ENCODE measurements around the gene ARHGAP15. TPM values are rescaled to one million over a fixed set of nuclear protein-coding genes. Genes with fewer than 3 reads are reported as not detected.

Gene ARHGAP15
- total RNA-seq, 1 experiment from 2014 or later = not detected

GRCh38 chr2:143718745-143719144, 589.5 kb downstream of the ARHGAP15 start:
- DNase-seq (ENCODE audit: low read depth) = no peak

- DNase-seq (ENCODE audit: low read depth) = no peak
These were observed 590.2 kb downstream of the ARHGAP15 start for GRCh38 chr2:143719406-143719805.

GRCh38 chr2:143720095-143720664, 591.0 kb downstream of the ARHGAP15 start:
- DNase-seq (ENCODE audit: low read depth) = no peak

GRCh38 chr2:143725400-143725799, 596.2 kb downstream of the ARHGAP15 start:
- no peak for DNase-seq (ENCODE audit: low read depth)

- no peak for DNase-seq (ENCODE audit: low read depth)
These were observed 597.1 kb downstream of the ARHGAP15 start for GRCh38 chr2:143726151-143726845.

GRCh38 chr2:143728498-143728897, 599.3 kb downstream of the ARHGAP15 start:
- DNase-seq (ENCODE audit: low read depth) = no peak

- DNase-seq (ENCODE audit: low read depth) = no peak
These were observed 600.1 kb downstream of the ARHGAP15 start for GRCh38 chr2:143729296-143729814.

- peak; percentile 24 for DNase-seq (ENCODE audit: low read depth)
These were observed 601.1 kb downstream of the ARHGAP15 start for GRCh38 chr2:143730155-143730952.

- DNase-seq (ENCODE audit: low read depth) = no peak
These were observed 601.7 kb downstream of the ARHGAP15 start for GRCh38 chr2:143730953-143731260.

GRCh38 chr2:143732076-143732475, 602.9 kb downstream of the ARHGAP15 start:
- peak; percentile 46 for DNase-seq (ENCODE audit: low read depth)

GRCh38 chr2:143732871-143733270, 603.7 kb downstream of the ARHGAP15 start:
- no peak for DNase-seq (ENCODE audit: low read depth)

- DNase-seq (ENCODE audit: low read depth) = no peak
These were observed 605.3 kb downstream of the ARHGAP15 start for GRCh38 chr2:143734507-143734906.

GRCh38 chr2:143736904-143737303, 607.7 kb downstream of the ARHGAP15 start:
- DNase-seq (ENCODE audit: low read depth) = no peak

- DNase-seq (ENCODE audit: low read depth) = no peak
These were observed 611.2 kb downstream of the ARHGAP15 start for GRCh38 chr2:143740431-143740830.

GRCh38 chr2:143741205-143741604, 612.0 kb downstream of the ARHGAP15 start:
- DNase-seq (ENCODE audit: low read depth) = no peak

GRCh38 chr2:143742581-143742980, 613.4 kb downstream of the ARHGAP15 start:
- no peak for DNase-seq (ENCODE audit: low read depth)

GRCh38 chr2:143744114-143744513, 614.9 kb downstream of the ARHGAP15 start:
- DNase-seq (ENCODE audit: low read depth) = no peak

GRCh38 chr2:143745060-143745459, 615.8 kb downstream of the ARHGAP15 start:
- no peak for DNase-seq (ENCODE audit: low read depth)

- DNase-seq (ENCODE audit: low read depth) = no peak
These were observed 625.5 kb downstream of the ARHGAP15 start for GRCh38 chr2:143754742-143755141.

GRCh38 chr2:143758629-143759330, 629.6 kb downstream of the ARHGAP15 start:
- no peak for DNase-seq (ENCODE audit: low read depth)

- no peak for DNase-seq (ENCODE audit: low read depth)
These were observed 630.2 kb downstream of the ARHGAP15 start for GRCh38 chr2:143759455-143759854.
